HT-29 (cell line): ENCODE measurements around the gene DIAPH2. TPM values are rescaled to one million over a fixed set of nuclear protein-coding genes. Genes with fewer than 3 reads are reported as not detected.
"Not testable (repeated sequence)": the region's sequence is repeated elsewhere in the genome, so short reads cannot be mapped to it uniquely, and the experiment has no call there.

Experiments
- DNase-seq: peaks from one replicate; pipeline ENCODE4 v3.0.0-alpha.2; 2015; ENCODE audit warnings: low spot score
- total RNA-seq: library from RNA; depleted of rRNA; stranded (reverse); fragments of >200 nt; shearing (Covaris generic); gene quantifications from 2 replicates; pipeline ENCODE4 v1.2.3, GENCODE V29; 2014

The DIAPH2 gene
- total RNA-seq, 1 experiment from 2014 or later: 8.0 TPM

DNA sequence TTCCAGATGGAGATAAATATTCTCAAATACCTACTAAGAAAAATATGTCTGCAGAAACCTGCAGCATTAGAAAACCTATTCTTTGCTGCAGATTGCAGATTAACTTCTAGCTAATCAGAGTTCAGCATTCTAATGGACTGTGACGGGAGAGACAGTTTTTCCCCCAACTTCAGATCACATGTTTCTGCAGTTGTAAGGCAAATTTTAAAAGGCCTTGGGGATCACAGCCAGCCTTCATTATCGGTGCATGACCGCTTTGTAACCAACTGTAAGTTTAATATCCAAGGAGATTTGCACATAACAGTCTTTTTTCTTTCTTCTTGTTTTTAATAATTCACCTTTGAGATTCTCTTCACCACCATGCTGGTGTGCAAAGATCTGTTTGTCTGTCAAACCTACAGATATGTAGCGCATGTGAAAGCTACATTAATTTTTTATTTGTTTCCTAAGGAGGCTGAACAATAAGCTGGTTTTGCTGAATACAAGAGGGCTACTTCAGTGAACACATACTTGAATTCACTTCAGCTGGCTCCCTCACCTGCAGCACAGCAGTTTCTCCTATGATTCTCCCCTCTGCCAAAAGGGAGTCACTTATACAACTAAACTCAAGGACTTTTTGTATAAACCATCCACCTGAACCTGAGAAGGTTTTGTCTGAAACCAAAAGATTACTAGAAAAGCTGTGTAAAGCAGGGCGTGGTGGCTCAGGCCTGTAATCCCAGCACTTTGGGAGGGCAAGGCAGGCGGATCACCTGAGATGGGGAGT, 687.5 kb downstream of the DIAPH2 start:
- DNase-seq: no peak

DNA sequence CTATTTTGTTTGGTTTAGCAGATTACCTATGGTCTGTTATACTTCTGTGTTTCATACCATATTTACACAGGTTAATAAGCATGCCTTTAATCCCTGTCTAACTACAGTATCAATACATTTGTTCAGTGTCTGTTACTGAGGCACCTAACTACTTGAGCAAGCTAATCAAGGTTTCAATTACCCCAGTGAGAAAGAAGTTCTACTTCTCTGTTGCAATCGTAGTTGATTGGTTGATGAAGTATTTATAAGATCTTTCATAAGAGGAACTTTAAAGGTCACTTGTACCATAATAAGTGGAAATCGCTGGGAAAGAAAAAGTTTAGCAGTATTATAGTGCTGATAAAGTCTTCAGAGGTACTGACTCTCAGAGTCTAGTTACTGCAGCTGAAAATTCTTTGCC, 689.6 kb downstream of the DIAPH2 start:
- no peak for DNase-seq

GRCh38 chrX:97380200-97380599, 695.6 kb downstream of the DIAPH2 start:
- DNase-seq: no peak

DNA sequence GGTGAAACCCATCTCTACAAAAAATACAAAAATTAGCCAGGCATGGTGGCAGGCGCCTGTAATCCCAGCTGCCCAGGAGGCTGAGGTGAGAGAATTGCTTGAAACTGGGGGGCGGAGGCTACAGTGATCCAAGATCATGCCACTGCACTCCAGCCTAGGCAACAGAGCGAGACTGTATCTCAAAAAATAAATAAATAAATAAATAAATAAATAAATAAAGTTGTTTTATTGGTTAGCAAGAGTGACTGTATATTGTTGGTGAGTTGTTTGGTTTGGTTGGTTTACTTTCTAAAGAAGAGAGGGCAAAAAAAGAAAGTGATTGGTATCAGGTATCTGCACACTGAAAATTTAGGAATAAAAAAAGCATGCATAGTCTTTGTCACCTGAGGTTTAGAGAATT, 700.0 kb downstream of the DIAPH2 start:
- no peak for DNase-seq

- DNase-seq: no peak
Measured at GRCh38 chrX:97387004-97387403, 702.4 kb downstream of the DIAPH2 start.

DNA sequence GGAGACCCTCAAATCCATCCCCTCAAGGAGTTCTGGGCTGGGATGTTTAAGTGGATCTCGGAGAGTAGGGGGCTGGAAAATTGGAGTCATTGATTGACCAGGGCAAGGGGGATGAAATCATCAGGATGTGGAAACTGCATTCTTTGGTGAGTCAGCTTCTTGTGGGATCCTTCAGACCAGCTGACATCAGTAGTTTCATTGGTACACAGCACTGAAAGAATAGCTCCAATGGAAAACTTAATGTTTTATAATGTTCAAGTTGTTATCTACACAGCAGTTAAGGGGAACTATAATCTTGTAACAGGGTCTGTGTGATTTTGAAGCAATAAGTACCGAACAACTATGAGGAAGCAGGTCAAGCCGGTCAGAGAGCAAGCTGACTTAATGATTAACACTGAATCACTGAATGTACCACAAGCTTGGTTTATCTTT, 705.1 kb downstream of the DIAPH2 start:
- DNase-seq: no peak

DNA sequence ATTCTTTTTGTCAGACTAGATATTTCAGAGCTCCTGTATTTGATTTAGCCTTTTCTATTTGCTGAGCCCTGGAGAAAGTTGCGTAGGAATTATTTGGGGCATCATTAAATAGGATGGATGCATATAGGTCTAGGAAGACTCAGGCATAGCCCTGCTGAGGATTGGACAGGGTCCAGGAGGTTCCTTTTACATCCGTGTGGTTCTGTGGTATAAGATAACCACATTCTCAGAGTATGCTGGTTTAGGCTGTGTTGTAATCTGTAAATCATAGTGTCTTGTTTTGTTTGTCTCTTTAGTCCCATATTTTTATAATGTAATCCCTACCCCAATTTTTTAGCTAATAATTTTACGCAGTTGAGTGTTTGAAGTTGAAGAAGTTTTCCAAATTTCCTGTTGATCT, 712.7 kb downstream of the DIAPH2 start:
- DNase-seq: no peak

DNA sequence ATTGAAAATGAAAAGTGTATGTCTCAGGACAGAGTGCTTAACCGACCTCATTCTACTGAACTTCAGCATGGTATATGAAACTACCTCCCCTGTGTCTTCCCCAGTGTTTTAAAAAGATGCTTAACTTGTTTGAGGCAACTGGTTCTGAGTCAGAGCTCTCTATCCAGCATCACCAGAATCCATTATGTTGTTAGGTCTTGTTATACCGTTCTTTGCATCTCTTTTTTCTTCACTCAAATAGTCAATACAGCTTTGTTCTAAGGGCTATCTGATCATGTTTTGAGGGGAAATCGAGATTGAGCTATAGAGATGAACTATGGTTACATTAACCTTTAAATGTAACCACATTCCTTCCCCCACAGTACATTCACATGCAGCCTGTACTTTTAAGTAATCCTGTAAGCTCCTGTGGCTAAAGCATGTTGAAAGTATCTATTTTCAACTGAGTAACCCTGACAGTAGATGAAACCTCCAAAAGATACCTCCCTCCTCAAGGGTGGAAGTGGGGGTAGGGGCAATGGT, 713.4 kb downstream of the DIAPH2 start:
- DNase-seq: no peak

DNA sequence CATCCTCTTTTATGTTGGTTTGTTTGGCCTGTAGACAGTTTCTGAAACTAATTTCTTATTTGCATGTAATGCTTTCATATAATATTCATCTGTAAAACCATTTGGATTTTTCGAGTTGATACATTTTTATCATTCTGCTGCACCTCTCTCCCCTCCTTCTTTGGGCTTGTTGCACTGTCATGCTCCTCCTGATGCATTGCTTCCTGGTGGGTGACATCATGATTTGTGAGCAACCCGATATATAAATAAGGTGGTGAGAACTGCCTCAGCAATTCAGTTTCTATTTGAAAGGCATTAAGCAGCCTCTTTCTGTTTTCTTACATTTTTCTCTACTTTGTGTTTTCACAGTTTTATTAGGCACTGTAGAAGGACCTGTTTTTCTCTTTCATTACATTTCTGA, 714.8 kb downstream of the DIAPH2 start:
- DNase-seq: no peak

DNA sequence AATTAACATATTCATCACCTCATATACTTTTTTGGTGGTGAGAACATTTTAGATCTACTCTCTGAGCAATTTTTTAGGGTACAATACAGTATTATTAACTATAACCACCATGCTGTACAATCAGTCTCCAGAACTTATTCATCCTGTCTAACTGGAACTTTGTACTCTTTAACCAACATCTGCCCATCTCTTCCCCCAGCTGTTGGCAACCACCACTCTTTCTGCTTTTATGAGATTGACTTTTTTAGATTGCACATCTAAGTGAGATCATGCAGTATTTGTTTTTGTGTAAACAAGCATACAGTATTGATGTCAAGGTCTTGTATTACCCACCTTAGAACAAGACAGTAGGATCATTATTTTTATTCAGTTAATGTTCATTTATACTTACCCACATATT, 715.9 kb downstream of the DIAPH2 start:
- no peak for DNase-seq

- no peak for DNase-seq
Measured at GRCh38 chrX:97401154-97401553, 716.5 kb downstream of the DIAPH2 start.

DNA sequence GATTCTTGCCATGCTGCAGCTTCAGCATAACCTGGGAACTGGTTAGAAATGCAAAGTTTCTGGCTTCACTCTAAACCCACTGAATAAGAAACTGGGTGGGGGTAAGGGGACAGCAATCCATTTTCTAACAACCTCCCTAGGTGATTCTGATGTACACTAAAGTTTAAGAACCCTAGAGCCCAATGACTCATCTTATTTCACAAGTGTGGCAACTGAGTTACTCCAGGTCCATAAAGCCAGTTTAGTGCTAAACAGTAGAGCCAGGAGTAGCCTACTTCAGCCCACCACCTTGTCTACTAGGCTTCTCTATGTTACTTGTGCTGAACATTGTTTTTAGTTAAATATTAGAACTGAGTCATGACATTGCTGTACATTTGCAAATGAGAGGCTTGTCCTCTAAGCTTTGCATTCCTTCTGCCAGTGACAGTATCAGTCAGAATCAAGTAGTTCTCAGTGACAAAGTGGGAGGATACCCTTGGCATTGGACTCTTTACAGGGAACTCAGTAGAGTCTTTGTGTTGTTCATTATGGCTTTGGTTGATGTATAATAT, 717.0 kb downstream of the DIAPH2 start:
- no peak for DNase-seq

- DNase-seq: no peak
Measured at GRCh38 chrX:97402333-97402732, 717.7 kb downstream of the DIAPH2 start.

- no peak for DNase-seq
Measured at GRCh38 chrX:97402903-97403302, 718.3 kb downstream of the DIAPH2 start.

DNA sequence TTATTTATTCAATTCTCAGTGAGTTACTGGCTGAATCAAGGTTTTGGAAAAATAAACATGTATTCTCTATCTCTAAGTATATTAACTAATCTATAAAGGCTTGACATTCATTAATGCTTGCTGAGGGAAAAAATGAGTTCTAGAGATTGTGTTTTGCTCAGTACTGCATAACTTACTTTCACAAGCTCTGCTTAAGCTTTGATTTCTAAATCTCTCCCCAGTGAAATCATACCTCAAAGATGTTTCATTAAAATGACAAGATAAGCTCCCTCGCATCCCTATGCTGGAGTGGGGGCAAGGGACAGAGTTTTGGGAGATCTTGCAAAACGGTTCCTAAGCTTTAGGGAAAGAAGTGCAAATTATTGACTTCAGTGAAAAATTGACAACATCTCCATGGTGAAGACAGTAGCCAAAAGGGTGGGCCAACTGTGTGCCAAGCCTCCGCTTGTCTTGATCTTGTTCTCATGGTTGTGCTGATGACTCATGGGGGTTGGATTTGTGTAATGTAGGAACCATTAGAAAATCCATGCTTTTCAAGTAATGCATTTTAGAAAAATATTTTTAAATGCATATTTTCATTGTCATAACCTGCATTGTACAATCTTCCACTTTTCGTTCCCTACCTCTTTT, 720.5 kb downstream of the DIAPH2 start:
- no peak for DNase-seq

DNA sequence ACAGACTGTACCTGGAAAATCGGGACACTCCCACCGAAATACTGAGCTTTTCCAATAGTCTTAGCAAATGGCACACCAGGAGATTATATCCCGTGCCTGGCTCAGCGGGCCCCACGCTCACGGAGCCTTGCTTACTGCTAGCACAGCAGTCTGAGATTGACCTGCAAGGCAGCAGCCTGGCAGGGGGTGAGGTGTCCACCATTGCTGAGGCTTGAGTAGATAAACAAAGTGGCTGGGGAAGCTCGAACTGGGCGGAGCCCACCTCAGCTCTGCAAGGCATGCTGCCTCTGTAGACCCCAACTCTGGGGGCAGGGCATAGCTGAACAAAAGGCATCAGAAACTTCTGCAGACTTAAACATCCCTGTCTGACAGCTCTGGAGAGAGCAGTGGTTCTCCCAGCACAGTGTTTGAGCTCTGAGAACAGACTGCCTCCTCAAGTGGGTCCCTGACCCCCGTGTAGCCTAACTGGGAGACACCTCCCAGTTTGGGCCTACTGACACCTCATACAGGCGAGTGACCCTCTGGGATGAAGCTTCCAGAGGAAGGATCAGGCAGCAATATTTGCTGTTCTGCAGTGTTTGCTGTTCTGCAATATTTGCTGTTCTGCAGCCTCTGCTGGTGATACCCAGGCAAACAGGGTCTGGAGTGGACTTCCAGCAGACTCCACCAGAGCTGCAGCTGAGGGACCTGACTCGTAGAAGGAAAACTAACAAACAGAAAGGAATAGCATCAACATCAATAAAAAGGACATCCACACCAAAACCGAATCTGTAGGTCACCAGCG, 725.2 kb downstream of the DIAPH2 start:
- not testable (repeated sequence) for DNase-seq

GRCh38 chrX:97416461-97416860, 731.8 kb downstream of the DIAPH2 start:
- DNase-seq: no peak

DNA sequence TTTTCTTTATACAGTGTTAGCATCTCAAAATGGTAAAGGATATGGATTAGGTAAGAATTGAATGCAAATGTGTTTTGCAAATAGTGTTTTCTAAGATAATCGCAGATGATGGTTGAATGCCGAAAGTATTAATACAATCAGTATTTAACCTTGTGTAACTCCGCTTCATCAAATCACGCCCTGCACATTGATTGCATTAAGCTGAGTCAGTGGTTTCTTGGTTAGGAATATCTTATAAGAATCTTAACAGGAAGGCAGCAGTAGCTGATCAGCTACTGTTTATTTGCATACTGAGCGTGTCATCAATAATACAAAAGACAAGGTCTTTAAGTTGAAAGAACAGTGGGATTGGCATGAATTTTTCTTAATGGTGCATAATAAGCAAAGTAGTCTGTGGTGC, 744.5 kb downstream of the DIAPH2 start:
- no peak for DNase-seq

GRCh38 chrX:97431281-97431680, 746.6 kb downstream of the DIAPH2 start:
- DNase-seq: no peak

- peak; percentile 16 for DNase-seq
Measured at GRCh38 chrX:97446298-97446882, 761.7 kb downstream of the DIAPH2 start.

DNA sequence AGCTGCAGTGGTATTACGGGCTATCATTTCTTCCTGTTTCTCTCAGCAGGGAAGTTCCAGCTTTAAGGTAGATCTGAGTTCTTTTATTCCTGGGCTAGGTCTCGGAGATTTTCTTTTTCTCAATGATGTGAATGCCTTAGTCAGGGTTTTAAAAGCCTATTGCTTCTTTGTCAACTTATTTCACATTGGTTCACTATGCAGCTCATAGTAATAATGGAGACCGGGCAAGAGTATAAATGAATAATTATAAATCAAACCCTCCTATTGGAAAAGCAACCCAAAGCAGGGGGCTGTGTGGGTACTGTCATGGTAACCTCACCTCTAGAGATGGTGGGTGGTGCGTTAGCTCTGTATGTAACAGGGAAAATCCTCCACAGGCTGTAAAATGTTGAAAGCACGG, 762.7 kb downstream of the DIAPH2 start:
- no peak for DNase-seq

DNA sequence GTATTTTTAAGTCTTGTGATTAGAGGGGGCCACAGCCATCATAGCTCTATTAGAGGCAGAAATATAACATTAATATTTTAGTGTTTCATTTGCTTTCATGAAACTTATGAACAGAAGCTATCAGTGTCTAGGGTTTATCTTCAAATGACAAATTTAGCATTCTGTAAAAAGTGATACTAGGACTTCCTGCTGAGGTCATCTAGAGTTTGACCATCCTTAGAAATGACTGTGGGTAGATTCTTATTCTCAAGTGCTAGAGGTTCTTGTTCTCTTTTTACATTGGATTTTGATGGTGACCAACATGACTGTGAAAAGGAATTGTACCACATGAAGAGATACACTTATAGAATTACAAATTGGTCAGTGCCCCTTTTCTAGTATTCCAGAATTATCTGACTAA, 767.6 kb downstream of the DIAPH2 start:
- no peak for DNase-seq
